ENCODE results near the gene ZNF366.

The ZNF366 gene

DNA sequence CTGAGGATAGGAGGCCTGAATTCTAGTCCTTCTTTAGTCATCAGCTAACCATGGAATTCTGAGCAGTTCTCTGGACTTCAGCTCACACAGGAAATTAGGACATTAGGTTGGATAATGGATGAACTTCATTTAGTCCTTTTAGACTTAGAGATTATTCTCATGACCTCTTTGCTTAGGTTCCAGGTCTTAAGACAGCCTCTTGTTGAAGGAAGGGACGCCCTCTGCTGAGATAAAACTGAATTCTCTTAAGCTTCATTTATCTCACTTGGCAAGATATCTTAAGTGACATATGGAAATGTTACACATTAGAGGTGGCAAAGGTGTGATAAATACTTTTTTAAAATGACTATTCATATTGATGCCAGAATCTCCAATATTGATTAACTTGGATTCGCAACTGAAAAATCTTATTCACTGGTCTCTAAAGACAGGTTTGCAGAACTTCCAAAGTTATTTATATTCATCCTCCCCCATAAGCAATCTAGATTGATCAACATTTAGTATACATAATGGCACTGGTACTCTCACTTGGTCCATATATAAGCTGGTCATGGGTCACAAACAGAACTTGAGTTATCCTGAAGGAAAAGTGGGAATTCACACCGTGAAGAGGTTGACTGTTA lies 16.9 kb upstream of the ZNF366 start:
- no peak overlapping the region for H3K4me3 ChIP-seq (ENCODE audit: low read depth, low read length)

DNA sequence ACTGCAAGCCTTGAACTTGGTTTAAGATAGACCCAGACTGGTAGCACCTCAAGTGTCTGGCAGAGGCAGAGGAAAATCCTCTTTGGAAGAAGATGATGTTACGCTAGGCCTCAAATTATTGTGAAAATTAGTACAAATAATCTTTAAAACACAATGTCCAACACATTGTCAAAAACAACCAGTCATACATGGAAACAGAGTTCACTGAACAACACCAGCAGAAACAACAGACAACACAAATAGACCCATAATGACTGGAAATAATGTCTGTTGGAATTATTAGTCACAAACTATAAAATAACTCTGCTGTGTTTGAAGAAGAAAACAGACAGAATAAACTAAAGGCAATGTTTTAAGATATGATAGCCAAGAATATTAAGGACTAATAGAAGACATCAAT lies 15.4 kb upstream of the ZNF366 start:
- no peak overlapping the region for H3K4me3 ChIP-seq (ENCODE audit: low read depth, low read length)

DNA sequence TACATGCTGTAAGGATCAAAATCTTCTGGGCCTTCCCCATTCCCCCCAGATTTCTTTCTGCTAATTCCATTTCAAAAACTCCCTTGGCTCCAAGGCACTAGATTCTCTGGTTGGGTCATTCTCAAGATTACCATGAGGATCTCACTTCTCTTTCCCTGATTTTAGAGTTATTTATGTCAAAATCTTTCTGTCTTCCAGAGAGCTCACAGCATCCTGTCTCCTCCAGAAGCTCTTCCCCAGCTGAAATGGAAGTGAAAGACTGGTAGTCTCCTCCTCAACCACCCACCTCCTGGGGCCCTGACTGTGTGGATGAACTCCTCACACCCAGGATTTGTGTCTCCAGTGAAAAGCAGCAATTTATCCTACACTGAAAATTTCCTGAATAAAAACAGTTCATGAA lies 11.9 kb upstream of the ZNF366 start:
- no peak overlapping the region for H3K4me3 ChIP-seq (ENCODE audit: low read depth, low read length)

DNA sequence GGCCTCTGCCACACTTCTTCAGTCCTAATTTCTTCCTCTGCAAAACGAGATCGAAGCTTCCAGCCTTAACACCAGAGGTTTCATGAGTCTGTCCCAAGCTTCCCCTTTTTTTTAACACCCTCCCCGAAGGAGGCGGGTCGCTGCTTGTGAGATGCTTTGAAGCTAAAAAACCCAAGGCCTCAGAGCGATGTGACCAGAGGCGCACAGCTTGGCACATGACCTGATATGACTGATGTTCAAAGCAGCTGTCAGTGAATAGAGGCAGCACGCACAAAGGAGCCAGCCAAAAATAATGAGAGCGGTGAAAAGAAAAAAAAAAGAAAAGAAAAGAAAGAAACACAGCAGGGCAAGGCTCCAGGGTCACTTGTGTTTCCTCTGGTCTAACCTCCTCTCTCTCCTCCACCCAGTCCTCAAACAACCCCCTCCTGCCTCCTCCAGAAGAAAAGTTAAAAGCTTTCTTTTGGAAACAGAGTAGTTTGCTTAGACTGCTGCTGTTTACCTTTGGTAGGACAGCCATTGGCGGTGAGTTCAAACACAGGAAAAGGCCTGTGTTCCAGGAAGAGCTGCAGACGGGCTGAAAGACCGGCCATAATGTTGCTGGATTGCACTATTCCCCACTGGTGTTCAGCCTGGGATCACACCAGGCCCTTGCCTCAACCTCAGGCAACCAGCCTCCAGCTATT lies 10.9 kb upstream of the ZNF366 start:
- no peak overlapping the region for H3K4me3 ChIP-seq (ENCODE audit: low read depth, low read length)

DNA sequence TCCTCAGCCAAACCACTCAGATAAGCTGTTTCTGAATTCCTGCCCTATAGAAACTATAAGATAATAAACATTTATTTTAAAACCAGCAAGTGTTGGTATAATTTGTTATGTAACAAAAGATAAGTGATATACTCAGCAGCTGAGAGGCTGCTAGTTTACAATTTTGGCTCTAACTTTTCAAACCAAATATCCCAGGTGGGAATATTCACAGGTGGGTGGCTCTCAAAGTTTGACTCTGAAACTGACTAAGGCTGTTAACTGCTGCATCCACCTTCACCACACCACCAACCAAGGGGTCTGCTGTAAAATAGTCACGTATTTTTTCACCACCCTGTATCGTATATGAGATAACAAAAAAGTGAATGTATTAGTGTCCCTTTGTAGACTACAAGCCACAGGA lies 9.7 kb upstream of the ZNF366 start:
- no peak overlapping the region for H3K4me3 ChIP-seq (ENCODE audit: low read depth, low read length)

DNA sequence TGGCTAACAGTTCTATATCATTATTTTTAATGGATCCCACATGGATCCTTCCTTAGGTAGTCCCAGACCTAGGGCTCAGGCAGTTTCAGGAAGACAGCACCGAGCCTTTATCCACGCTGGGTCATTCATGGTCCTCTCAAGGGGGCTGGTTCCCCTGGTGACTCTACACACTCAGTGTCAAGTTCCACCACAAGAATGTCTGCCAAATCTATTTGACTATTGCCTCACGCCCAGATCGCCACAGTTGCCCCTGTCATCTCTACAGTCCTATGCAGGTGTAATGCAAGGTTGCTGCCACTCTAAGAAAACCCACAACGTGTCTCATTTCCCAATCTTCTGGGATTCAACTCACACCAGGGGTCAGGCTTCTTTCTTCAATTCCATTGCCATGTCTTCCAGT lies 8.0 kb upstream of the ZNF366 start:
- no peak overlapping the region for H3K4me3 ChIP-seq (ENCODE audit: low read depth, low read length)

DNA sequence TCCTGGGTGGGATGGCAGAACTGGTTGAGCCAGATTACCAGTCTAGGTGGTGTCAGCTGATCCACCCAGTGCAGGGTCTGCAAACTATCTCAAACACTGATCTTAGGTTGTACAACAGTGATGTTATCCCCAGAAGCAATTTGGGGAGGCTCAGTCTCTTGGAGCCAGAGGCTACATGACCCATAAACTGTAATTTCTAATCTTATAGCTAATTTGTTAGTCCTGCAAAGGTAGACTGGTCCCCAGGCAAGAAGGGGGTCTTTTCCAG lies 5.3 kb upstream of the ZNF366 start:
- H3K4me3 ChIP-seq (ENCODE audit: low read depth, low read length), result no peak overlapping the region

DNA sequence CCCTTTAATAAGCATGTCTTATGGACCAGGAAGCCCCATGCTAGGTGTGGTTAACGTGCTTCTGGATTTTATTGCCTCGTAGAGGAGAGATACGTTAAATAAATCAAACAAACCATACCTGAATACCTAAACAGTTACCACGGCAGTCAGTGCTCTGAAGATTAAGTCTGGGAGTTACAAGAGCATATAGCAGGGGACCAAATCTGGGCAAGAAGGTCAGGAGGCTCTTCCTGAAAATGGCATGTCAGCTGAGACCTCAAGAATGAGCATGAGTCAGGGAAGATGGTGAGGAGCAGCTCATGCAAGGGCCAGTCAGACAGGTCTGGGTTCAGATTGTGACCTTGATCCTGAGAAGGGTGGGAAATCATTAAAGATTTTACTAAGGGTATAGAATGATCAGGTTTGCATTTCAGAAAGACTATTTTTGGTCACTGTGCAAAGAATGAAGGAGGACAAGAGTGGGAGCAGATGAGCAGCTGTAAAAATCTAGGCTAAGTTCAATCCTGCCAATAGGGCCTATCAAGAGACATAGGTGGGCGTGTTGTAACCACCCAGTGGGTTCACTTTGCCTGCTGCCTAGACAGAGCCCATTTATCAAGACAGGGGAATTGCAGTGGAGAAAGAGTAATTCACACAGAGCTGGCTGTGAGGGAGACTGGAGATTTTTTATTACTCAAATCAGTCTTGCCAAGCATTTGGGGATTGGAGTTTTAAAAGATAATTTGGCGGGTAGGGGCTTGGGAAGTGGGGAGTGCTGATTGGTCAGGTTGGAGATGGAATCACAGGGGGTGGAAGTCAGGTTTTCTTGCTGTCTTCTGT lies 4.8 kb upstream of the ZNF366 start:
- H3K4me3 ChIP-seq (ENCODE audit: low read depth, low read length), result no peak overlapping the region

DNA sequence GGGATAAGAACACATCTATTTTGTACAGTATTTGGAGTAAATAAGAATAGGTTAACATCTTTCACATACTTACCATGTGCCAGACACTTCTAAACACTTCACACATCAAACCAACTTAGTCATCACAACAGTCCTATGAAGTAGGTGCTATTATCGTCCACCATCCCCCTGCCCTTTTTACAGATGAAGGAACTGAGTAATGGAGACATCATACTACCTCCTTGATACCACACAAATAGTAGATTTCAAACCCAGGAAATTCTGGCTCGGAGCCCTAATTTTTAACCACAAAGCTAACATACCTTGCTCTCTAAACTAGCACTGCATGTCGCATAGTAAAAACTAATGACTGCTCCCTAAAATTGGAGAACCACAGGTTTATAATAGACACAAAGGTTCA lies 4.2 kb upstream of the ZNF366 start:
- no peak overlapping the region for H3K4me3 ChIP-seq (ENCODE audit: low read depth, low read length)

DNA sequence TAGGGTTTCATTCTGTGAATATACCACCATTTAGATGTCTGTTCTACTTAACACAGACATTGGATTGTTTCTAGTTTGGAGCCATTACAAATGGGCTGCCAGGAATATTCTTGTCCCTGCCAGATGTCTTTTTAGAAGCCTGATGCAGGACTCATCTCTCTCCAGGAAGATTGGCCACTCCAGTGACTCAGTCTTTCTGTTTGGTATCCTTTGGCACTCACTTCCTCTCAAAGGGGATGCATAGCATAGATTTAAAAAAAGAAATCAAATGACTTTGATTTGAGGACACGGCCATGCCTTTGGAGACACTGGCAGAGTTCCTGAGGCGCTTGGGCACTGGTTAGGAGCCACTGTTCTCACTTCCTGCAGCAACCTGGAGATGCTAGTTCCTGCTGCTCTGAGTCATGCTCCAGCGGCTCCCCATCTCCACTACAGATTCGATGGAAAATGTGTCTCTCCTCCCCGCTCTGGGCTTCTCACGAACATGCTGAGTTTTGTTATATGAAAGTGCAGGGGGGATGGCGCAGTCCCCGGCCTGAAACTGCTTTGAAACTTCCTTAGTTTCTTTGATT lies 3.5 kb upstream of the ZNF366 start:
- no peak overlapping the region for H3K4me3 ChIP-seq (ENCODE audit: low read depth, low read length)

DNA sequence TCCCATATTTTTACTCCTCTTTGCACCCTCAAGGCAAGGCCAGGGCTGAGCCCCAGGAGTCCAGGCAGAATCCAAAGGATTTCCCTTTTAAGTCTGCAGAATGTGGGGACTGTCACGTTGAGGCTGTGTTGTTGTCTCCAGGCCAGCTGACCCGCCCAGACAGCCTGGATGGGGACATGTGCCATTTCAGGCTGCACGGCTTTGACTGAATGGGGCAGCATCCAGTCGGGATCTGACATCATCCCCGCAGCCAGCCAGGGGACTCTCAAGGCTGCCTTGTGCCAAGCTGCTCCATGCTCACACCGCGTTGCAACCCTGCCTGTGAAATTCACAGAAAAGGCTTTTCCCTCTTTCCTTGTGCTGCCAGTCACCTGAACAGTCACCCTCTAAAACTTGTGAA lies 2.2 kb upstream of the ZNF366 start:
- no peak overlapping the region for H3K4me3 ChIP-seq (ENCODE audit: low read depth, low read length)

DNA sequence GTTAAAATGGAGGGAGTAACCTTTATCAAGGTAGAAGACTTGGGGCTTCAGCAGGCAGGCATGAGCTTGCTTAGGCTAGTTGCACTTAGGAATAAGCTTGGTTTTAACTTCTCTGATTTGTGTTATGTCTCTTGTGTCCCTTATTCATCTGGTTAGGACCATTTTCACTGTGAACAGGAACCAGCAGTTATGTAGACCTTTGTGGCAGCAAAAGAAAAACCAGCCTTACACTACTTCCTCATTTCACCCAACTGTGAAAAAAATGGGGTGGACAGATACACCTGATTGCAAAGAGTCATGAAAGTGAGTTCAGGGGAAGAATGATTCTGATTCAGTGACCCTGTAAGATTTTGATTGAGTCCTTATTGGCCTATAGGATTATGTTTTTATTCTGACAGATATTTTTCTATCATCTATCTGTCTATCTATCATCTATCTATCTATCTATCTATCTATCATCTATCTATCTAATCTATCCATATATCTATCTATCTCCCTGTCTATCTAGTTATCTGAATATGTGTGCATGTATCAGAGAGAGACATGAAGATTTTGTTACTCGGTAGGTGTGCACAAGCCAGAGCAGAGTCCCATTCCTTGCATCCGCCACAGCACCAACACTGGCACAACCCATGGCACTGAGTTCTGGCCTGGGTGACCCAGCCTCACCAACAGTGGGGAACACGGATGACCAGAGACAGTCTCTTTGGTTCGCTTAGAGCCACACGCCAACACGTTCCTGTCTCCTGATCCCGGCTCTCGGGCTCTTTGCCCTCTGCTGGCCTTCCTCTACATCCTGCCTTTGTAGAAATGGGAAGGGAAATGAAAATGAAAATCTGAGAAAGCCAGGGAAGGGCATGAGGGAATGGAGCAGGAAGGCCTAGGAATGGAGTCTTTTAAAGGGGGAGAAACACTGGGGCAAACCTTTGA lies 1.3 kb upstream of the ZNF366 start:
- no peak overlapping the region for H3K4me3 ChIP-seq (ENCODE audit: low read depth, low read length)

DNA sequence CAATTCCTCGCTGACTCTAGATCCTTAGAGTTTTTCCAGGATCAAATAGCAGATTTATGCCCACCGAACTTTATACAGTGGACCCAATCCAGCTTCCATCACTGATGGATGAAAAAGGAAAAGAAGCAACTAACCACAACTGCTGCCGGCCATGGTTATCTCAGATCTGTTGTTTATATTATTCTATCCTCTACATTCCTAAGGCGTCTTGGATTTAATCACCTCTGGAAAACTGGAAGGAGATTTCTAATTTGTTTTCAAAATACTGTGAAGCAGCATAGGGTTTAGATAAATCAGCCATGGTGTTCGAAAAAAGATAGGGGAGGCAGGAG lies 663 bp upstream of the ZNF366 start:
- no peak overlapping the region for H3K4me3 ChIP-seq (ENCODE audit: low read depth, low read length)

DNA sequence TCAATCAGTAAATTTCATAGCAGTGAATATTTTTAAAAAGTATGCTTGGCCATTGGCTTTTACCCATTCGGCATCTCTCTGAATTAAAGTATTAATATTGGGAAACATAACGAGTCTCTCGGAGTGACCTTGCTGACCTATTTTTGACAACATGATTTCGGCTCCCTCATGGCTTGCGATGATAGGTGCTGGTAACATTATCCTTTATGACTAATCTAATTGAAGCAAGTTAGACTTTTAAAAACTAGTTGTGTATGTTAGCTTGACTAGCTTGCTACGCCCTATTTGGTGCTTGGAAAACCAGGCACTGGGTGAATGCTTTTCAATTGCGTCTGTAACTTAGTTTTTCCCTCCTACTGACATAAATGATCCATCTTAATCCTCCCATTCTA lies 1.1 kb downstream of the ZNF366 start:
- no peak overlapping the region for H3K4me3 ChIP-seq (ENCODE audit: low read depth, low read length)

DNA sequence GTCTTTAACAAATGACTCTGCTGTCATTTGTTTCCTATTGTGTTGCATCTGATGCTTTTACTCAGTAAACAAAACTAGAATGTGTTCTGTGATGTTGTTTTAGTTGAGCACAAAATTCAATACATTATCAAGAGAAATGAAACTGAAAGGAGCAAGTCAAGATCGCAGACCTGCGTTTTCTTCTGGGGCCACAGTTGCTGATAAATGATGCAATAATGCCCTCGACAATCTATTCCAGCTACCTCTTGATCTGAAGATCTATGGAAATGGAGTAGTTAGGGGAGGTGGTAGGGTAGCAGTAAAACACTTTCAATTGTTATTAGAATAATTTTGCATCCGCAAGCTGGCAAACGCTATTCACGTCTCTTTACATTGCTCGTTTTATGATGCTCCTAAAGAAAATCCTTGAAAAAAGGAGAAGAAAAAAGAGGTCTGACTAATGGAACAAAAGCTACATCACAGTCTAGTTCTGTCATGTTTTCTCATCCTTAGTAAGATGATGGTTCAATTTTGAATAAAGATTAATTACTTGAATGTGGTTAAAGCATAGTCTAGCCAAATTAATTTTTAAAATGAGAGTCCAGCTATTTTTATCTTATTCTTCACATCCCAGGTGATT lies 1.6 kb downstream of the ZNF366 start:
- no peak overlapping the region for H3K4me3 ChIP-seq (ENCODE audit: low read depth, low read length)

DNA sequence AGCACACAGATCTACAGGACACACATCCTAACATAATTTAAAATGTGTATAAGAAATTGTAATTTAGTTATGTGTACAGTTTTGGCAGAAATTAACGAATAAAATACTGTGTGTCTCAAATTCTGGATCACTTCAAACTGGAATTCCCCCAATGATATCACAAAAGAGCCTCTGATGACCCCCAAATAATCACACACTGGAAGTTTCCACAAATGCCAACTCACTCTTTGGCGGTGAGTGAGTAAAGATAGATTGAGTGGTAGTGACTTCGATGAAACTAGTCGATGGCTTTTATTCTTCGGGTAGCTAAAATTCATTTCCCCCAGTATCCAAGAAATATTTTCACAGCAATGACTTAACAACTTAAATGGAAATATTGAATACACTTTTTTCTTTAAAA lies 2.2 kb downstream of the ZNF366 start:
- no peak overlapping the region for H3K4me3 ChIP-seq (ENCODE audit: low read depth, low read length)

DNA sequence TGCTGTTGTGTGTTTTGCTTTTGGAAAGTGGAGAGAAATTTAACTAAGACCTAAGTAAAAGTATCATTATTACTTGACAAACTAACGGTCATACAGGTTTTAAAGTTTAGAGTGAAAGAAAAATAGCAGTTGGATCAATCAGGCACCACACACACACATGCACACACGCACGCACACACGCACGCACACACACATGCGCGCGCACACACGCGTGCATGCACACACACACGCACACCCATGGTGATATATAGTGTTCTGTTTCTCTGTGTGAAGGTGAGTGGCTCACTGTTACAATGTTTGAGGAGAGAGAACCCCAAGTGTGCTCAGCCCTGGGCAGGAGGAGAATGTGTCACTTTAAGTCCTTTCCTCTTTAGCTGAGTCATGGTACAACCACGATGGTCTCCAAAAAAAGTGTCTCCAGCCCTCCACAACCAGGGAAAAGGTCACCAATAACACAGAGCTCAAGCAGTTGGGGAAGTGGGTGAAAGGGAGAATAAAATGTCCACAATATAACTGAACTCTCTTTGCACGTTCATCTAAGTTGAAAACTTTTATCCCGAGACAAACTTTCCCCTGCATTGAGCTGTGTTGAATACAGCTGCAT lies 3.2 kb downstream of the ZNF366 start:
- H3K4me3 ChIP-seq (ENCODE audit: low read depth, low read length), result no peak overlapping the region

DNA sequence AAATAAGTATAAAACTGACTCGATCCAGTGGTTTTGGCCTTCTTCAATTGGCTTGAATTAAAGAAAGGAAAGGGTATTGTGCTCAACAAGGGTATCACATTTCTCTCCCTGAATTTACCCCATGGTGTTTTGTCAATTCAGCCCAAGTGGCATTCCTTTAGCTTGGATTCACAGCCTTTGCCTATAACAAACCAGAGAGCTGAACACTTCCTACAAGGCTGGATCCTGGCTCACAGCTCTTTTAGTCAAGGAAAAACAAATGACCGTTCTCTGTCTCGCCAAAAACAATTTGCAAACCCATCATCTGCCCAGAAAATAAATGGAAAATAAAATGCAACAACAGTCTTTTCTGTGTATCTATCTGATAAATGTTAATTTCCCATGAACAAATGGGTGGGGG lies 5.7 kb downstream of the ZNF366 start:
- no peak overlapping the region for H3K4me3 ChIP-seq (ENCODE audit: low read depth, low read length)

DNA sequence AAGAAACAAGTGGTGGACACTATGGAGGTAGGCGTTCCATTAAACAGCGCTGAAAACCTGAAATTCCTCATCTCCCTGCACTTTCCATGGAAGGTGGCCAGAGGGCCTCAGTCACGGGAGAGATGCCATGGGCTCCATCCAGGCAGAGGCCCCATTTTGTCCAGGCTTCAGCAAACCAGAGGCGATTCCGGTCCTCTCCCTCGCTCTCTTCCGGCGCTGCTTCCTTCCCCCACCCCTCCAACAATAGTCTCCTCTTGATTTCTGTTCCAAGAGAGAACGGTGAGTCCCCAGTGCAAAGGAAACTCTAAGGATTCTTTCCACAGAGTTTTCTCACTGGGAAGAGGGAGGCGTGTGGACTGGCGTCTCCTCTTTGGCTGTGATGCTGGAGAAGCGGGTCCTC lies 7.5 kb downstream of the ZNF366 start:
- no peak overlapping the region for H3K4me3 ChIP-seq (ENCODE audit: low read depth, low read length)

DNA sequence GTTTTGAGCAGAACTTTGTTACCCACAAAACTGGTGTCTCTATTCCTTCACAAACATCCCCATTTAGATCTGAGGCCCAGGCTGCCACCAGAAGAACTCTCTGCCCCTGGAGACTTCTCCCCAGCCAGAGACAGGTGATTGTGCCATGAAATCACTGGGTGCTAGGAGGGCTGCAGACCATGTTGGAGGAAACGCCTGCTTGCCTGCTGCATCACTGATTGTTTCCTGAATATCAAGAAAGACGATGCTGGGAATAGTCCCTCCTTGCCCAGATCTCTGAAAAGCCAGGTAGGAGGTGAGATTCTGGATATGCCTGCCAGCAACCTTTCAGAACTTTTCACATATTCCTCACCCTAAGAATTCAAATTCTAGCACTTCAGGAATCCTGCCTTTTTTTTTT lies 8.1 kb downstream of the ZNF366 start:
- no peak overlapping the region for H3K4me3 ChIP-seq (ENCODE audit: low read depth, low read length)

Data from iPS-11a (cell line).